ENCODE measurements around the gene FOXP1.

Gene FOXP1

GRCh38 chr3:71369701-71370391 lies 213.7 kb downstream of the FOXP1 start:
- no peak for DNase-seq (ENCODE audit: low spot score)

GRCh38 chr3:71366988-71367604 lies 216.4 kb downstream of the FOXP1 start:
- DNase-seq (ENCODE audit: low spot score) = no peak

GRCh38 chr3:71361334-71361890 lies 222.1 kb downstream of the FOXP1 start:
- DNase-seq (ENCODE audit: low spot score) = no peak

- DNase-seq (ENCODE audit: low spot score) = no peak
Observed at GRCh38 chr3:71360764-71361163, 222.8 kb downstream of the FOXP1 start.

GRCh38 chr3:71360180-71360579 lies 223.3 kb downstream of the FOXP1 start:
- DNase-seq (ENCODE audit: low spot score) = no peak

GRCh38 chr3:71358243-71358642 lies 225.3 kb downstream of the FOXP1 start:
- no peak for DNase-seq (ENCODE audit: low spot score)

GRCh38 chr3:71356265-71356664 lies 227.3 kb downstream of the FOXP1 start:
- no peak for DNase-seq (ENCODE audit: low spot score)

GRCh38 chr3:71355862-71356261 lies 227.7 kb downstream of the FOXP1 start:
- DNase-seq (ENCODE audit: low spot score) = no peak

- DNase-seq (ENCODE audit: low spot score) = no peak
Observed at GRCh38 chr3:71355037-71355436, 228.5 kb downstream of the FOXP1 start.

GRCh38 chr3:71351403-71352149 lies 232.0 kb downstream of the FOXP1 start:
- DNase-seq (ENCODE audit: low spot score) = no peak

- no peak for DNase-seq (ENCODE audit: low spot score)
Observed at GRCh38 chr3:71350998-71351397, 232.5 kb downstream of the FOXP1 start.

GRCh38 chr3:71348831-71349230 lies 234.7 kb downstream of the FOXP1 start:
- no peak for DNase-seq (ENCODE audit: low spot score)

GRCh38 chr3:71348001-71348632 lies 235.4 kb downstream of the FOXP1 start:
- DNase-seq (ENCODE audit: low spot score) = no peak

GRCh38 chr3:71346061-71346460 lies 237.5 kb downstream of the FOXP1 start:
- no peak for DNase-seq (ENCODE audit: low spot score)

- DNase-seq (ENCODE audit: low spot score) = no peak
Observed at GRCh38 chr3:71345429-71346040, 238.0 kb downstream of the FOXP1 start.

- DNase-seq (ENCODE audit: low spot score) = no peak
Observed at GRCh38 chr3:71341721-71342120, 241.8 kb downstream of the FOXP1 start.

- DNase-seq (ENCODE audit: low spot score) = no peak
Observed at GRCh38 chr3:71339049-71339448, 244.5 kb downstream of the FOXP1 start.

GRCh38 chr3:71332813-71333212 lies 250.7 kb downstream of the FOXP1 start:
- no peak for DNase-seq (ENCODE audit: low spot score)

GRCh38 chr3:71330909-71331308 lies 252.6 kb downstream of the FOXP1 start:
- DNase-seq (ENCODE audit: low spot score) = no peak

- no peak for DNase-seq (ENCODE audit: low spot score)
Observed at GRCh38 chr3:71330505-71330904, 253.0 kb downstream of the FOXP1 start.

GRCh38 chr3:71329817-71330216 lies 253.7 kb downstream of the FOXP1 start:
- DNase-seq (ENCODE audit: low spot score) = no peak

GRCh38 chr3:71328926-71329325 lies 254.6 kb downstream of the FOXP1 start:
- no peak for DNase-seq (ENCODE audit: low spot score)

Data from RKO (cell line).